ENCODE data around the gene DNAJB9.
"Not testable (repeated sequence)": the region's sequence is repeated elsewhere in the genome, so short reads cannot be mapped to it uniquely, and the experiment has no call there.

Gene DNAJB9

DNA sequence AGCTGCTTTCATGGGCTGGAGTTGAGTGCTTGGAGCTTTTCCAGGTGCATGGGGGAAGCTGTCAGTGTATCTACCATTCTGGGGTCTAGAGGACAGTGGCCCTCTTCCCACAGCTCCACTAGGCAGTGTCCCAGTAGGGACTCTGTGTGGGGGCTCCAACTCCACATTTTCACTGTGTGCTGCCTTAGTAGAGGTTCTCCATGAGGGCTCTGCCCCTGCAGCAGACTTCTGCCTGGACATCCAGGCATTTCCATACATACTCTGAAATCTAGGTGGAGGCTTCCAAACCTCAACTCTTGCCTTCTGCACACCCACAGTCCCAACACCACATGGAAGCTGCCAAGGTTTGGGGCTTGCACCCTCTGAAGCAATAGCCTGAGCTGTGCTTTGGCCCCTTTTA, 13.0 kb upstream of the DNAJB9 start:
- H3K27ac Mint-ChIP-seq: not testable (repeated sequence)
- H3K36me3 Mint-ChIP-seq: peaks cover 11% of the 10 kb centered on the region

DNA sequence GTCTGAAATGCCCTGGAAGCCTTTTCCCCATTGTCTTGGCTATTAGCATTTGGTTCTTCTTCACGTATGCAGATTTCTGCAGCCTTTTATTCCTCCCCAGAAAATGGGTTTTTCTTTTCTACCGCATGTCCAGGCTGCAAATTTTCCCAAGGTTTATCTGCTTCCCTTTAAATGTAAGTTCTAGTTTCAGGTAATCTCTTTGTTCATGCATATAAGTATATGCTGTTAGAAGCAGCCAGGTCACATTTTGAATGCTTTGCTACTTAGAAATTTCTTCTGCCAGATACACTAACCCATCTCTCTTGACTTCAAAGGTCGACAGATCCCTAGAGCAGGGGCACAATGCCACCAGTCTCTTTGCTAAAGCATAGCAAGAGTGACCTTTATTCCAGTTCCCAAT, 12.5 kb upstream of the DNAJB9 start:
- Mint-ChIP-seq H3K27ac (no peak overlapping the region), H3K9me3 (peaks cover 15% of the 10 kb centered on the region), H3K4me3 (no peak overlapping the region), H3K4me1 (peaks cover 5% of the 10 kb centered on the region), H3K36me3 (peaks cover 12% of the 10 kb centered on the region)
- DNase-seq (ENCODE audit: low spot score in 2 of 2) (no peak), ATAC-seq (no peak)

More for the DNA sequence above, 13.0 kb upstream of the DNAJB9 start:
- not testable (repeated sequence) for DNase-seq (ENCODE audit: low spot score in 2 of 2); ATAC-seq; H3K4me3 Mint-ChIP-seq; H3K4me1 Mint-ChIP-seq
- peaks cover 15% of the 10 kb centered on the region for H3K9me3 Mint-ChIP-seq

DNA sequence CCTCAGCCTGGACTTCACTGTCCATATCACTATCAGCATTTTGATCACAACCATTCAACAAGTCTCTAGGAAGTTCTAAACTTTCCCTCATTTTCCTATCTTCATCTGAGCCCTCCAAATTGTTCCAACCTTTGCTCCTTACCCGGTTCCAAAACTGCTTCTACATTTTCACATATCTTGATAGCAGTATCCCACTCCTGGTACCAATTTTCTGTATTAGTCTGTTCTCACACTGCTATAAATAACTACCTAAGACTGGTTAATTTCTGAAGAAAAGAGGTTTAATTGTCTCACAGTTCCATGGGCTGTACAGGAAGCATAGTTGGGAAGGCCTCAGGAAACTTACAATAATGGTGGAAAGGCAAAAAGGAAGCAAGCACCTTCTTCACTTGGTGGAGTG, 12.1 kb upstream of the DNAJB9 start:
- ATAC-seq (no peak), DNase-seq (ENCODE audit: low spot score in 2 of 2) (no peak)
- Mint-ChIP-seq H3K4me1 (peaks cover 5% of the 10 kb centered on the region), H3K36me3 (peaks cover 12% of the 10 kb centered on the region), H3K9me3 (peaks cover 15% of the 10 kb centered on the region), H3K4me3 (no peak overlapping the region), H3K27ac (no peak overlapping the region)

DNA sequence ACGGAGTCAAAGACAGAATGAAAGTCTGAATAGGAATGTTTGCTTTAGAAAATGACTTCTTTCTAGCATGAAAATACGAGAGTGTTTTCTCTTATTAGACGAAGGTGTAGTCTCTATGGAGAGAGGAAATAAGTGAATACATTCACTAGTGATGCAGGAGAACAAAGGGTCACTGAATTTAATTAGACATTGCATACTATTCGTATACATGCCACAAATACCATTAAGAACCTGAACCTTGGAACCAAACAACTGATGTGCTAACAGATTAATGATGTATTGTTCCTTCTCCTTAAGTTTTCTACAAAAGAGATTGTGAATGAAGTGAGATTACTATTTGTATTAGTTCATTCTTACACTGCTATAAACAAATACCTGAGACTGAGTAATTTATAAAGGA, 10.4 kb upstream of the DNAJB9 start:
- H3K4me3 Mint-ChIP-seq: no peak overlapping the region
- H3K9me3 Mint-ChIP-seq: peaks cover 15% of the 10 kb centered on the region
- H3K27ac Mint-ChIP-seq: no peak overlapping the region
- DNase-seq (ENCODE audit: low spot score in 2 of 2): no peak
- H3K4me1 Mint-ChIP-seq: peaks cover 5% of the 10 kb centered on the region
- ATAC-seq: no peak
- H3K36me3 Mint-ChIP-seq: peaks cover 20% of the 10 kb centered on the region

DNA sequence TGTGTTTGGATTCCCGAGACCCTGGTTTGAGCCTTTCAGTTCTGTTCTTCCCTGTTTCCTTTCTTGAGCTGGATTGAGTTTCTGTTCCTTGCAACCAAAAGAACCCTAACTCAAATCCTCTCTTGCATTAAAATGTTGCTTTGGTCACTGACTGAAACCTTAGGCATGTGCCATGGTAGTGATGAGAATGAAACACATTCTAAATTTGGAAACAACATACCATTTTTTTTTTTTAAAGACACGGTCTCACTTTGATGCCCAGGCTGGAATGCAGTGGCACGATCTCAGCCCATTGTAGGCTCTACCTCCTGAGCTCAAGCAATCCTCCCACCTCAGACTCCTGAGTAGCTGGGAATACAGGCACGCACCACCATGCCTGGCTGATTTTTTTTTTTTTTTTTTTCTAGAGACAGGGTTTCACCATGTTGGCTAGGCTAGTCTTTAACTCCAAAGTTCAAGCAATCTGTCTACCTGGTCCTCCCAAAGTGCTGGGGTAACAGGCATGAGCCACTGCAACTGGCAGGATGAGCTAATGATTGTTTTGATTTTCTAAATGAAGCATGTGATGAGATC, 8.5 kb upstream of the DNAJB9 start:
- Mint-ChIP-seq H3K4me3 (no peak overlapping the region), H3K9me3 (peaks cover 15% of the 10 kb centered on the region), H3K4me1 (peaks cover 11% of the 10 kb centered on the region), H3K36me3 (peaks cover 39% of the 10 kb centered on the region), H3K27ac (no peak overlapping the region)
- DNase-seq (ENCODE audit: low spot score in 2 of 2) (no peak), ATAC-seq (no peak)

DNA sequence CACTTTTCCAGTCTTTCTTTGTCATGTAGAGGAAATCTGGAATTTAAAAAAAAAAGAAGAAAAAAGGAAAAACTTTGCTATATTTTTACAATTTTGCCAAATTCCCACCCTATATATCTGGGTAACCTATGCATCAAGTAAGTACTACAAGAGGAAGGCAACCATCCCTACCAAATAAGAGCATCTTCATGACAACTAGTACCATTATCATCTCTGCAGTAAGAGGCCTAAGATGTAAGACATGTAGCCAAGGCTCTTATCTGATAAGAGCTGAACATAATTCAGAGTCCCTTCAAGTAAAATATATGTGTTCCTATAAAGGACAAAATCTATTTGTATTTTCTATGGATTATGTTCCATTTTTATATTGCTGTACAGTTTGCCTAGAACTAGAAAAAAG, 3.7 kb upstream of the DNAJB9 start:
- no peak for ATAC-seq
- H3K27ac Mint-ChIP-seq: peak overlapping the region; percentile 7

DNA sequence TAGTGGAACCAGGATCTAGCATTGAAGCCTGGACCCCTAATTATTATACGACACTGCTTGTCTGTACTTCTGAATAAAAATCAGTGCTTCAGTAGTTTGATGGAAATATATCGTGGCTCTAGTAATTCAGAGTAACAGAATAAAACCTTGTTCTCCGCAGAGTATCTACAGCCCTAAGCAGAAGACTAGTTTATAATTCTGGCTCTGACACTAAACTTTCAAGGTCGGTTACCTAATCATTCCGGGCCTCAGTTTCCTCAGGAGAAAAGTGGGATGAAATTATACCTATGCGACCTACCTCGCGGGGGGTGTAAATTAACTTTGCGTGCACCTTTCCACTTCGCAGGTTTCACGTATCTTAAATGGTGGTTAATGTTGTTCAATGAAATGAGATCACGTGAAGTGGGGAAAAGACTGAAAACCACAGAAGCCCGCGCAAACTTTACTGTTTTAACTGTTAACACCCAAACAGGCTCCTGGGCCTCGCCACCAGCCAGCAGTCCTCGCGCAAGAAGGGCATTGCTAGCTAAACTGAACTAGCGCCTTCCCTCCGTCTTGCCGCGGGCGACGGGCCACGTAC, 783 bp upstream of the DNAJB9 start:
- Mint-ChIP-seq H3K4me1 (peaks cover 28% of the 10 kb centered on the region), H3K9me3 (no peaks in the 10 kb centered on the region), H3K36me3 (peaks cover 75% of the 10 kb centered on the region), H3K4me3 (peak overlapping the region; percentile 95), H3K27ac (peak overlapping the region; percentile 100)
- no peak for DNase-seq (ENCODE audit: low spot score in 2 of 2)
- no peak for ATAC-seq

More for the DNA sequence above, 3.7 kb upstream of the DNAJB9 start:
- H3K9me3 Mint-ChIP-seq: no peaks in the 10 kb centered on the region
- H3K4me1 Mint-ChIP-seq: peaks cover 13% of the 10 kb centered on the region
- no peak overlapping the region for H3K4me3 Mint-ChIP-seq
- H3K36me3 Mint-ChIP-seq: peaks cover 66% of the 10 kb centered on the region
- no peak for DNase-seq (ENCODE audit: low spot score in 2 of 2)

DNA sequence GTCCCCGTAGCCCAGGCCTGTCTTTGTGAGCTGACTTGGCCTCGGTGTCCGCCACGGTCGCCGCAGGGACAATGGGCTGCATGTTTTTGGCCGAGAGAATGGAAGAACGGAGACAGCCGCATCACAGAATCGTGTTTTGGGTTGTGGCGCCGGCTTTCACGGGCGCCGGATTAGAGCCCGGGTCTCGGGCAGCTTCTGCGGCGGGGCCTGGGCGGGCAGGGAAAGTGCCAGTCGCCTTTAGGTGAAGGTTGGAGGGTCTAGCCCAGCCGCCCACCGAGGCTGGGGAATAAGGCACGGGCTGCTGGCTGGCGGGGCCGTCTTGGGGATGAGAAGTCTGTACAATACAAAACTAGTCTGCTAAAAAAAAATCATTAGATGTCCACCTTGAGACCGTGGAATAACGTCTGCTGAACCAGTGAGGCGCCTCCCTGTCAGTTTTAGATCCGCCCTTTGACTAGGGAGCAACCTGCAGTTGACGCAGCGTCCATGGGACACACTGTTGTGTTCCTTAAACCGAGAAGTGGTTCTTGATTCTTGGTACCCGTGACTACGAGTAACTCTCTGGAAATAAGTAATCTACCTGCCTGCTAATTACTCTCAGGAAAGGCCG, 577 bp downstream of the DNAJB9 start:
- Mint-ChIP-seq H3K36me3 (peaks cover 75% of the 10 kb centered on the region), H3K4me3 (peak overlapping the region; percentile 95), H3K9me3 (no peaks in the 10 kb centered on the region), H3K4me1 (peaks cover 42% of the 10 kb centered on the region), H3K27ac (peak overlapping the region; percentile 100)
- DNase-seq (ENCODE audit: low spot score in 2 of 2) (peak; percentile 24 to 77), ATAC-seq (peak; percentile 24)

DNA sequence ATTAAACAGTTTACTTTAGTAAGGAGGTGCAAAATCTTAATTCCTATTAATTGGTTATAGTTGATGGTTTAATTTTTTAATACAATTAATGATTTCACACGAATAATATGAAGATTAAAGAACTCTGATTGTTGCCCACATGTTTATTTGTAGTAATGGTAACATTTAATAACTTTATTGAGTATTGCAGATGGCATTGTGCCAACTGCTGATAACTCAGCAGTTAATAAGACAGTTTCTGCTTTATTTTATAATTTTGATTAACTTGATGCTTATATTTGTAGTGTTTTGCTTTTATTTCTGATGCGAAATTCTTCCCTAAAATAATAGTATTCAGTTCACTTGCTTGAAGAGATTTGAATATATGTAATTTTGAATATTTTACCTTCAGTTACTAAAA, 2.8 kb downstream of the DNAJB9 start:
- Mint-ChIP-seq H3K4me1 (peaks cover 53% of the 10 kb centered on the region), H3K36me3 (peaks cover 83% of the 10 kb centered on the region), H3K4me3 (no peak overlapping the region), H3K9me3 (no peaks in the 10 kb centered on the region), H3K27ac (peak overlapping the region; percentile 32)
- no peak for DNase-seq (ENCODE audit: low spot score in 2 of 2)
- ATAC-seq: no peak

DNA sequence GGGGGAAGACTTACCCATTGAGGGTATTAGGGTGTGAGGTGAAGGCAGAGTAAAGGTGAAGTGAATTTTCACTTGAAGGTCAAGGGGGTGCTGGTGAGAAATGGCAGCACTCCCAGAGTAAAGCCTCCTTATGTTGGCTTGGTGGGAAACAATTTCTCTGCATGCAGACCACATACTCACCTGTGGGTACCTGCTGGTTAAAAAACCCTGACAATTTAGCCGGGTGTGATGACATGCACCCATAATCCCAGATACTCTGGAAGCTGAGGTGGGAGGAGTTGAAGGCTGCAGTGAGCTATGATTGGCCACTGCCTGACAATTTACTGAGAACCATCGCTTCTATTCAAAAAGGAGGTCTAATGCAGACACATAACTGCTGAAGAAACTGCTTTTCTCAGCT, 5.5 kb downstream of the DNAJB9 start:
- H3K36me3 Mint-ChIP-seq: peaks cover 74% of the 10 kb centered on the region
- H3K9me3 Mint-ChIP-seq: no peaks in the 10 kb centered on the region
- ATAC-seq: no peak
- no peak overlapping the region for H3K27ac Mint-ChIP-seq
- DNase-seq (ENCODE audit: low spot score in 2 of 2): no peak
- no peak overlapping the region for H3K4me3 Mint-ChIP-seq
- peaks cover 46% of the 10 kb centered on the region for H3K4me1 Mint-ChIP-seq

DNA sequence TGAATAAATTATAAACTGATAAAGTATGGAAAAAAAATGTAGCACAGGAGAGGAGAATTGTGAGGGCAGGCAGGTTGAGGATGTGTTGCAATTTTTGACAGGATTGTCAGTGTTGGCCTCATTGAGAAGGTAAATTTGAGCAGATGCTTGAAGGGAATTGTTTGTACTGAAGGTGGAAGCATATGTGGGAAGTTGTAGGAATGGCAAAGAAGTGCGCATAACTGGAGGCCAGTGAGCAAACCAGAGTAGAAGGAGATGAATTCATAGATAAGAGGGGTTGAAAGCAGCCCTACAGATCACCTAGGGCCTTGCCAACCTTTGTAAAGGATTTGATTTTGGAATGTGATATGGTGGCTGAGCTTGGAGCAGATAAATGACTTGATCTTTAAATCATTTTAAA, 6.4 kb downstream of the DNAJB9 start:
- no peaks in the 10 kb centered on the region for H3K9me3 Mint-ChIP-seq
- H3K36me3 Mint-ChIP-seq: peaks cover 74% of the 10 kb centered on the region
- DNase-seq (ENCODE audit: low spot score in 2 of 2) (no peak), ATAC-seq (no peak)
- H3K4me1 Mint-ChIP-seq: peaks cover 46% of the 10 kb centered on the region
- peak overlapping the region; percentile 75 for H3K27ac Mint-ChIP-seq
- no peak overlapping the region for H3K4me3 Mint-ChIP-seq

DNA sequence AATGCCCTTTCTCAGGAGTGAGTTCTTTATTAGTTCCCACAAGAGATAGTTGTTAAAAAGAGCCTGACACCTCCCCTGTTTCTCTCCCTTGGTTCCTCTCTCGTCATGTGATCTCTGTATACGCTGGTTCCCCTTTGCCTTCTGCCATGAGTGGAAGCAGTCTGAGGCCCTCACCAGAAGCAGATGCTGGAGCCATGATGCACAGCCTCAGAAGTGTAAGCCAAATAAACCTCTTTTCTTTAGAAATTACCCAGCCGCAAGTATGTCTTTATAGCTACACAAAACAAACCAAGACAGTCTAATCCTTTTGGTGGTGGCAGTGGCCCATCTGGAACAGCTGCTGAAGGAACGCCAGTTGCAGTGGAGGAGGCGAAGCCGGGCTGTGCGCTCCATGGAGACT, 9.3 kb downstream of the DNAJB9 start:
- no peak overlapping the region for H3K4me3 Mint-ChIP-seq
- ATAC-seq (no peak), DNase-seq (ENCODE audit: low spot score in 2 of 2) (no peak)
- no peak overlapping the region for H3K27ac Mint-ChIP-seq
- H3K9me3 Mint-ChIP-seq: no peaks in the 10 kb centered on the region
- H3K36me3 Mint-ChIP-seq: peaks cover 47% of the 10 kb centered on the region
- H3K4me1 Mint-ChIP-seq: peaks cover 30% of the 10 kb centered on the region

DNA sequence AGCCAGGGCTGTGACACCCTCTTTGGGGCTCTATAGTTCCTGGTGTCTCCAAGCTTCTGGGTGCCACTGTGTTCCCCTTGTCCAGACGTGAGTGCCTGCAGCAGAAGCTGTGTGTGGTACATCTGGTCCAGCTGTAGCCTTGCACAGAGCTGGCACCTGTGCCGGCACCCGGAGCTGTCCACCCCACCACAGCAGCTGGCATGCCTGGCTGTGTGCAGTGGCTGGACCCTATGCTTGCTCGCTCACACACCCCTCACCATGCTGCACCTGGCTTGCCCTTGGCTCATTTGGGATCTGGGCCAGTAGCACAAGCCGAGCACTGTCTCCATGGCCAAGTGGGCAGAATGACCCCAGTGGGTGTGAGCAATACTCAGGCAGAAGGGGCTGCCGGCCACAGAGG, 10.6 kb downstream of the DNAJB9 start:
- Mint-ChIP-seq H3K36me3 (peaks cover 33% of the 10 kb centered on the region), H3K27ac (no peak overlapping the region), H3K4me1 (peaks cover 16% of the 10 kb centered on the region), H3K4me3 (no peak overlapping the region), H3K9me3 (no peaks in the 10 kb centered on the region)
- ATAC-seq (no peak), DNase-seq (ENCODE audit: low spot score in 2 of 2) (no peak)

DNA sequence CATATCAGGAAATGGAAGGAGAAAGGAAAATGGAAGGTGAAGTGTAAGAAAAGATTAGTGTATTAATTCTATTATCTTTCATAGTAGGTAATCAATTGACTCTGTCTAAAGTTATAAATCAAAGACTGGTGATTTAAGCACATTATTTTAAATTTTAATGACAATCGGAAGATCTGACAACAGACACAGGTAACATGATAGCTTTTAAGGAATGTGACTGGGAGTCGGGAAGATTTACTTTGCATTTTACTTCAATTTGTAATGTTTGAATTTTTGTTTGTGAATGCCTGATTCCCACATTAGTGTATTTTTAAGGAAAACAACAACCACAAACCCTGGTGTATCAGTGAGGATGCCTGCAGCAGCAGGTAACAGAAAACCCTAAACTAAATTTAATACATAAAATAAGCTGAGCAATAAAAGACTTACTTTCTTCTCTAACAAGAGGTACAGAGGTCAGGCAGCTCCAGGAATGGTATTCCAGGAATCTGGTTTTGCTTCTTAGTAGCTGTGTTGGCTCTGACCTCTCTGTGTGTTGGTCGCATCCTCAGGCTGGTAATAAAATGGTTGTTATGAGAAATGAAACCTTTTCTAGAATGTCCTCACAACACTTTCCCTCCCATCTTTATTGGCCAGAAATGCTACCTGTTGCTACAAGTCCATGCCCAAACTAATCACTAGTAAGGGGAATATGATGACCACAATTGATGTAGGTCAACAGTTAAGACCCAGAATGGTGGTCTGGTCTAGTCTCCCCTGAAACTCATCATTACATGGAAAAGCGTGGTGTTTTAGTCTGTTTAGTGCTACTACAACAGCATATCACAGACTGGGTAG, 12.2 kb downstream of the DNAJB9 start:
- no peak overlapping the region for H3K4me3 Mint-ChIP-seq
- ATAC-seq (no peak), DNase-seq (ENCODE audit: low spot score in 2 of 2) (no peak)
- H3K27ac Mint-ChIP-seq: no peak overlapping the region
- peaks cover 22% of the 10 kb centered on the region for H3K36me3 Mint-ChIP-seq
- no peaks in the 10 kb centered on the region for H3K9me3 Mint-ChIP-seq
- H3K4me1 Mint-ChIP-seq: peaks cover 3% of the 10 kb centered on the region

DNA sequence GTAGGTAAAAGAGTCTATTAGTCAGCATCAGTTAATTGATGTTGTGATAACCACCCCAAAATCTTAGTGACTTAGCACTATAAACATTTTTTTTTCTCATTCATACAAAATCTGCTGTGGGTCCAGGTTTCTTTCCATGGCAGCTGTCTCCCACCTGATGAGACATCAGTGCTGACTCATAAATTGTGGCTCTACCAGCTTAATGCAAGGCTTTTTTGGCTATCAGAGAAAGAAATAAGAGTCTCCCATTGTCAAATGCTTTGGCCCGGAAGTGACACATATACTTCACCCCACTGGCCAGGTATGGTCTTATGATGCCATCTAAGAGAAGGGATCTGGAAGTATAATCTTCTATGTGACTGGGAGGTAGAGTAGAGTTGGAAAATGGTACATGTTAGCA, 14.5 kb downstream of the DNAJB9 start:
- ATAC-seq: no peak
- Mint-ChIP-seq H3K27ac (no peak overlapping the region), H3K36me3 (peaks cover 13% of the 10 kb centered on the region), H3K4me1 (no peaks in the 10 kb centered on the region), H3K9me3 (no peaks in the 10 kb centered on the region), H3K4me3 (no peak overlapping the region)
- DNase-seq (ENCODE audit: low spot score in 2 of 2): no peak

Measured in stimulated activated effector memory CD8-positive, alpha-beta T cell treated with anti-CD3 and anti-CD28 coated beads, Interleukin-12 subunit alpha, Interleukin-12 subunit beta, amount 100 ng/mL, for 72 hours (primary cell).